ENCODE data around the gene SLC49A3. TPM values are rescaled to one million over a fixed set of nuclear protein-coding genes. Genes with fewer than 3 reads are reported as not detected.

Gene SLC49A3
- total and polyA plus RNA-seq, 10 of the 15 experiments (the other 5 are each of a cell fraction or from before 2014, with no cell fraction given): 0.09 to 0.85 (median 0.18) TPM; not detected in 4

DNA sequence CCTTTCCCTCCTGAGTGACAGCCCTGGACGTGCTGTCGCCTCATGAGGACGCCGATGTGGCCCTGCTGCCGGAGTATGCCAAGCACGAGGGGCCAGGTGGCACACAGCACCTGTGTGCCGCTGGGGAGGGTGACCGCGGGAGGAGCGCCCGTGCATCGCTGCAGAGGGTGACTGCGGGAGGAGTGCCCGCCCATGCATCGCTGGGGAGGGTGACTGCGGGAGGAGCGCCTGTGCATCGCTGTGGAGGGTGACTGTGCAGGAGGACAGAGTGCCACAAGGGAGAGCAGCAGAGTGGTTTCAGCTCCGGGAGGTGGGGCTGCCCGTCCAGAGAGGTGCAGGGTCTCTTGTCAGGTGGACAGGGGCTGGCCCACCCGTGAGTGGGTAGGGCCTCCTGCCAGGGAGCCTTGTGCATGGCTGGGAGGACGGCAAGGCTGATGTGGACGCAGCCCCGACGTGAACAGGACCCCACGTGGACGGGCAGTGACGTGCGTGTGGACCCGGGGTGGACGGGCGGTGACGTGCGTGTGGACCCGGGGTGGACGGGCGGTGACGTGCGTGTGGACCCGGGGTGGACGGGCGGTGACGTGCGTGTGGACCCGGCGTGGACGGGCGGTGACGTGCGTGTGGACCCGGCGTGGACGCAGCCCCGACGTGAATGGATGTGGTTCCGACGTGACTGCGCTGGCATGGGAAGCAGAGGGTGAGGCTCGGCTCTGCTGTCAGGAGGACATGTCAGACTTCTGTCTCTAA is 31.3 kb upstream of the SLC49A3 start:
- no peak for FAIRE-seq
- ChIA-PET SMC1A (ENCODE audit: uncharacterized antibody, unreplicated experiment) (no interaction called here), CTCF (no interaction called here), RAD21 (ENCODE audit: unreplicated experiment) (no interaction called here), POLR2A (no interaction called here)
- no peak overlapping the region for H3K9ac ChIP-seq (ENCODE audit: control insufficient read depth, insufficient read depth, low read length)
- peaks cover 2% of the 10 kb centered on the region; the same call in 1 of the 2 replicates for H4K20me1 ChIP-seq (ENCODE audit: control insufficient read depth, insufficient read depth)
- intact Hi-C loops (cut with micrococcal nuclease; ENCODE audit: unreplicated experiment) (no loop called here), in situ Hi-C loops (cut with MboI) (no loop called here)
- no peak overlapping the region for H3K27ac ChIP-seq (ENCODE audit: control insufficient read depth, insufficient read depth)
- 95% methylated on average over 41 of the region's 59 CpGs for WGBS (ENCODE audit: insufficient coverage, insufficient replicate concordance, low lambda C conversion rate, missing lambda C conversion rate)
- H3K4me3 ChIP-seq: no peak overlapping the region
- H3K9me3 ChIP-seq (replicated peaks; ENCODE audit: control insufficient read depth, insufficient read depth, low read length): no peaks in the 10 kb centered on the region; the same call in 2 of the 3 replicates
- no peaks in the 10 kb centered on the region for H3K4me1 ChIP-seq (ENCODE audit: control insufficient read depth, insufficient read depth, low read length)
- BruUV-seq (replicated peaks): no TSS peak
- H3K36me3 ChIP-seq (ENCODE audit: control insufficient read depth in 2 of 2, insufficient read depth in 2 of 2, low read length in 1 of 2): peaks cover 2 to 11% of the 10 kb centered on the region in 2 experiments; a peak in 2 of 4 replicates
- no peak overlapping the region for H2AFZ ChIP-seq (ENCODE audit: control insufficient read depth, low read depth, low read length)
- ATAC-seq: no peak
- no peaks in the 10 kb centered on the region for H3K27me3 ChIP-seq (replicated peaks in 1 of 2; ENCODE audit: control insufficient read depth in 2 of 2, insufficient read depth in 2 of 2, low read length in 1 of 2)
- H3K4me2 ChIP-seq (ENCODE audit: control insufficient read depth, insufficient read depth): no peak overlapping the region
- H3K79me2 ChIP-seq (ENCODE audit: control insufficient read depth, insufficient read depth, low read length): peaks cover under 1% of the 10 kb centered on the region
- no peak for TF ChIP-seq SMARCA5 (IDR thresholded peaks at IDR 0.05)
- no peak for TF ChIP-seq IKZF2 (IDR thresholded peaks at IDR 0.05)
- TF ChIP-seq ATF7 (IDR thresholded peaks at IDR 0.05; ENCODE audit: low read depth): no peak
- no peak for TF ChIP-seq POLR2AphosphoS5 (IDR thresholded peaks at IDR 0.05; ENCODE audit: low read length)
- TF ChIP-seq, protein P1, sequence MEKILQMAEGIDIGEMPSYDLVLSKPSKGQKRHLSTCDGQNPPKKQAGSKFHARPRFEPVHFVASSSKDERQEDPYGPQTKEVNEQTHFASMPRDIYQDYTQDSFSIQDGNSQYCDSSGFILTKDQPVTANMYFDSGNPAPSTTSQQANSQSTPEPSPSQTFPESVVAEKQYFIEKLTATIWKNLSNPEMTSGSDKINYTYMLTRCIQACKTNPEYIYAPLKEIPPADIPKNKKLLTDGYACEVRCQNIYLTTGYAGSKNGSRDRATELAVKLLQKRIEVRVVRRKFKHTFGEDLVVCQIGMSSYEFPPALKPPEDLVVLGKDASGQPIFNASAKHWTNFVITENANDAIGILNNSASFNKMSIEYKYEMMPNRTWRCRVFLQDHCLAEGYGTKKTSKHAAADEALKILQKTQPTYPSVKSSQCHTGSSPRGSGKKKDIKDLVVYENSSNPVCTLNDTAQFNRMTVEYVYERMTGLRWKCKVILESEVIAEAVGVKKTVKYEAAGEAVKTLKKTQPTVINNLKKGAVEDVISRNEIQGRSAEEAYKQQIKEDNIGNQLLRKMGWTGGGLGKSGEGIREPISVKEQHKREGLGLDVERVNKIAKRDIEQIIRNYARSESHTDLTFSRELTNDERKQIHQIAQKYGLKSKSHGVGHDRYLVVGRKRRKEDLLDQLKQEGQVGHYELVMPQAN (conservative IDR thresholded peaks at IDR 0.05): no peak
- DNase-seq (ENCODE audit: low read depth, low spot score): no peak

Measured in GM12878 (cell line).